Measurements from ENCODE around the gene MT1A.
A peak's percentile ranks its signal among the peaks of the same experiment; 100 is the strongest.

The MT1A gene

DNA sequence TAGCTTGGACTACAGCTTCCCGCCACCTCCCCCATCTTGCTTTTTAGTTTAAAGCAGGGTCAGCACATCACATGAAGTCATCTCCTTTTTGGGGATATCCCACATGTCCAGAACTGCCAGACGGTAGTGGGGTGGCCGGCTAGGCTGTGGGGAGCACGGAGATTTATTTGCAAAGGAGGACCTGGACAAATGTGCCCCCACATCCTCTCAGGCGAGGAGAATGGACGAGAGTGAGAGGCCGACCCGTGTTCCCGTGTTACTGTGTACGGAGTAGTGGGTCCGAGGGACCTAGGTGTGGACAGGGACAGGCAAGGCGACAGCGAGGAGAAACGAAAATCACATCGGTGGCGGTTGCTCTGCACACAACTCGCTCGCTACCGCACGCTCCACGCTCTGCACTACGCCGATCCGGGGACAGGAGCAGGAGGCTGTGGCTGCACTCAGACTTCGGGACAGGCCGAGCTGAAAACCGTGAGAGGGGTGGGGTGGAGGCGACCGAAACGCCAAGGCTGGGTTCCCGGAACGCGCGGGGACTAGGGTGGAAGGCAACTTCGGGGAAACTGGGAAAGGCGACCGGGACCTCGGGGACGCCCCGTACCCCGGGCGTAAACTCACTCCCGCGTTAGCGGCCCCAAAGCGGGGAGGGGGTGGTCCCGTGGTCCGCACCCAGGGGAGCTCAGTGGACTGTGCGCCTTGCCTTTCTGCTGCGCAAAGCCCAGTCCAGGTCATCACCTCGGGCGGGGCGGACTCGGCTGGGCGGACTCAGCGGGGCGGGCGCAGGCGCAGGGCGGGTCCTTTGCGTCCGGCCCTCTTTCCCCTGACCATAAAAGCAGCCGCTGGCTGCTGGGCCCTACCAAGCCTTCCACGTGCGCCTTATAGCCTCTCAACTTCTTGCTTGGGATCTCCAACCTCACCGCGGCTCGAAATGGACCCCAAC, at the start of gene MT1A:
MT1A (plus strand) TSS at position 853 of the 937 bp plus-strand sequence; CDS start at position 926, 73 bp downstream.
- peak; percentile 59 for DNase-seq

DNA sequence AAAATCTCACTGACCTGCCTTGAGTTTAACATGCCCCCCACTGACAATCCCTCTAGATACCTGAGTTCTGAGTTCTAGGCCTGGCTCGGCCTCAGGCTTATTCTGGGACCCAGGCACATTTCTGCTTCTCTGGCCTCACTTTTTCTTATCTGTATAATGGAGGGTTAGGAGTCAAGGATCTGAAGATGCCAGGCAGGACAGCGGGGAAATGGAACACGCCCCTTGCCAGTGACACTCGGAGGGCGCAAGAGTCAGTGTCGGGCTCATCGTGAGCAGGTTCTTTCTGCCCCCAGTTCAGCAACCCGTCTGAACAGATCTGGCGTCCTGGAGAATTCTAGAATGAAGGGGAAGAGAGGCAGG, 49.7 kb upstream of the MT1A start:
- DNase-seq, result no peak

DNA sequence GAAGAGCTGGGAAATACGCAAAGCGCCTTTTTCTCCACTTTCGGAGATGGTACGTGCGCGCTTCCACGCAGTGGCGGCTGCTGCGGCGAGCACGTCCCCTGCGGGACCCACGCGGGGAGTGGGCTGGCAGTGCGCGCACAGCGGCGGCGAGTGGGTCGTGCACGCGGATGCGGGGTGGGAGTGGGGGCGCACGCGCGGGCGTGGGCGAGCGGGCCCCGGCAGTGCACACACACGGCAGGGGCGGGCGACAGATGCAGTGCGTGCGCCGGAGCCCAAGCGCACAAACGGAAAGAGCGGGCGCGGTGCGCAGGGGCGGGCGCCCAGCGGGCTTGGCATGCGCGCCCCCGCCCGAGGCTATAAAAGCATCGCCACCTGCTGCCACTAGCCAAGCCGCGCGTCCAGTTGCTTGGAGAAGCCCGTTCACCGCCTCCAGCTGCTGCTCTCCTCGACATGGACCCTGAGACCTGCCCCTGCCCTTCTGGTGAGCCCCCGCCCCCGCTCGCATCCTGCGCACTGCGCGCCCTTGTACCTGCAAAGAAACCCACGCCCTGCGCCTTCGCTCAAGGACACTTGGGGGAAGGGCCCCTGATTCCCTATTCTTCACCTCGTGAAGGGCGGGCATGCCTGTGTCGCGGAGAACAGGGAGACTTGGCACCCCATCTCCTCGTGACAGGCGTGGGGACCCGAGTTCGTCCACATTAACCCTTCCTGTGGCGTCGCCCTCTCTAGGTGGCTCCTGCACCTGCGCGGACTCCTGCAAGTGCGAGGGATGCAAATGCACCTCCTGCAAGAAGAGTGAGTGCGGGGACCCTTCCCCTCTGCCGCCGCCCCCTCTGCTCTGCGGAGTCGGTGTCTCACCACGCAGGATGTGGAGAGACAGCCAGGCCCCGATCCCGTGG, 49.1 kb upstream of the MT1A start, which contains the start of gene MT3:
MT3 (plus strand) TSS at position 388 of the 899 bp plus-strand sequence; CDS start at position 451, 63 bp downstream.
- peak; percentile 37 for DNase-seq

DNA sequence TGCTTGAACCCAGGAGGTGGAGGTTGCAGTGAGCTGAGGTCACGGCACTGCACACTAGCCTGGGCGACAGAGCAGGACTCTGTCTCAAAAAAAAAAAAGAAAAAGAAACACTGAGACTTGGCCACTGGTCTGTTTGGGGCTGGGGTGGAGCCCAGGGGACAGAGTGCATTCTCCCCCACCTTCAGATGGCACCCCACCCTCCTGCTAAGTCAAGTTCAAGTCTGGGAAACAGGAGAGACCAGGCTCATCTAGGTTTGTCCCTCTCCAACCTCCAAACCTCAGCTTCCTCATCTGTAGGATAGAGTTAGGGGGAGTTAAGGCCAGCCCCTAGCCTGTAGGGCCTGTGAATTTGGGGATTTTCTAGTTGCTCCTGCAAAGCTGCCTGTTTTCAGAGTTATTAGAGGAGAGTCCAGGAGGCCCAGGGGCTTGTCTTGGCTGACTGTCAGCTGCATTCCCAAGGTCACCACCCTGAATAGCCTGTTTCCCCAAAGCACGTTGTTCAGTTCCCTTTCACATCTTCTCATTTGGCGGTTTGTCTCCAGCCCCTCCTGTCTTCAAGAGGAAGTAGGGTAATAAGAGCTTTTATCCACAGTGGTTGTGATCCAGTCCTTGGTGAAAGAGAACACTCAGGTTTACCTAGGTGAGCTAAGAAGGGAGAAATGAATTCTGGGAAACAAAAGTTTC, 46.9 kb upstream of the MT1A start:
- no peak for DNase-seq

DNA sequence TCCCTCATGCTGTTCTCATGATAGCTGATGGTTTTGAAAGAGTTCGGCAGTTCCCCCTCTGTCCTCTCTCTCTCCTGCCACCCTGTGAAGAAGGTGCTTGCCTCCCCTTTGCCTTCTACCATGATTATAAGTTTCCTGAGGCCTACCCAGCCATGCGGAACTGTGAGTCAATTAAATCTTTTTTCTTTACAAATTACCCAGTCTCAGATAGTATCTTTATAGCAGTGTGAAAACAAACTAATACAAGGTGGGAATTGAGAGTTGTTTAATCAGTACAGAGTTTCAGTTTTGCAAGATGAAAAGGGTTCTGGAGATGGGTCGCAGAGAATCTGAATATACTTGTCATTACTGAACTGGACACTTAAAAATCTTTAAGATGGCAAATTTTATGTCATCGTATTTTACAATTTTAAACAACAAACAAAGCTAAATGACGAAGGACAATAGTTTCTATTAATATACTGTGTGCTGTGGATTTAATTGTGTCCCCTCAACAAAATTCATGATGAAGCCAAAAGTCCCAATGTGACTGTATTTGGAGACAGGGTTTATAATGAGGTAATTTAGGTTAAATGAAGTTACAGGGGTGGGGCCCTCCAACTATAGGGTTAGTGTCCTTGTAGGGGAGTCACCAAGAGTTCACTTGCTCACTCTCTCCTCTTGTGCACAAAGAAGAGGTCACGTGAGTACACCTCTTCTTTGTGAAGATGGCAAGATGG, 44.7 kb upstream of the MT1A start:
- no peak for DNase-seq

DNA sequence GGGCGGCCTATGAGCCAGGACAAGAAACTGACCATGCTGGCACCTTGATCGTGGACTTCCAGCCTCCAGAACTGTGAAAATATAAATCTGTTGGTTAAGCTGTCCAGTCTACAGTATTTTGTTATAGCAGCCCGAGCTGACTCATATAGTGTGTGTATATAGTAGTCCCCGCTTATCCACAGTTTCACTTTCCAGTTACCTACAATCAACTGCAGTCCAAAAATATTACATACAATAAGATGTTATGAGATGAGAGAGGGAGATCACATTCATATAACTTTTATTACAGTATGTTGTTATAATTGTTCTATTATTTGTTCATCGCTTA, 44.2 kb upstream of the MT1A start:
- DNase-seq, result no peak

DNA sequence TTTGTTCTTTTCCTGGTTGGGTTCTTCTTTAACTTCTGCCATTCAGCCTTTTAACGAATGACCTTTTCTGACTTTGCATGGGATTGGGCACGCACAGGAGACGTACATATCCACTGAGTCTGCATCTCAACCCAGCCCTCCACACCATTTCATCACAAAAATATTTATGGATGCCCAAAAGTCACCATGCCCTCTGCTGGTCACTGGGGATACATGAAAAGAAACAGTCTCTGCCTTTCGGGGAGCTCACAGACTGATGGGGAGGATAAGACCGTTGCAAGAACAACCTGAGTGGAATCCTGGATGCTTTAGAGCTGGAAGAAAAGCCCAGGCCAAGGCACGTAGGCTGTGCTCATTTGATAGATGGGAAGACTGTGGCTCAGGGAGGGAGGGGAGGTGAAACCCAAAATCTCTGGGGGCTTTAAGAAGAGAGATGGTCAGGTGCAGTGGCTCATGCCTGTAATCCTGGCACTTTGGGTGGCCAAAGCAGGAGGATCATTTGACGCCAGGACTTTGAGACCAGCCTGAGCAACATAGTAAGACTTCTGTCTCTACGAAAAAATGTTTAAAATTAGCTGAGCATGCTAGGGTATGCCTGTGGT, 38.0 kb upstream of the MT1A start:
- peak; percentile 76 for DNase-seq

DNA sequence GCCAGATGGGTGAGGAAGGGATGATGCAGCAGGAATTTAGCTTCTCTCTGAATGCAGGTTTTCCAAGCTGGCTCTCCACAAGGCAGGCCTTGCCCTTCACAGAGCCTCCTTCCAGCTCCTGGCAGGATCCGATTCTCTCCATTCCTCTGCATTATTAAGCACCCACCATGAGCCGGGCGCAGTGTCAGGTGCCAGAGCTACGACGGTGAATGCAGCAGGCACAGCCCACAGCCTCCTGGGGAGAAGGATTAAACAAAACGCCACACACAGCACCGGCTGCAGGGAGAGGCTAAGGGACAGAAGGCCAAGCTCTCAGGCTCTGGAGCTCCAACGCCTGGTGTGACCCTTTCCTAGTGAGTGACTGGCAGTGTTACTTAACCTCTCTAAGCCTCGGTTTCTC, 37.1 kb upstream of the MT1A start:
- no peak for DNase-seq

DNA sequence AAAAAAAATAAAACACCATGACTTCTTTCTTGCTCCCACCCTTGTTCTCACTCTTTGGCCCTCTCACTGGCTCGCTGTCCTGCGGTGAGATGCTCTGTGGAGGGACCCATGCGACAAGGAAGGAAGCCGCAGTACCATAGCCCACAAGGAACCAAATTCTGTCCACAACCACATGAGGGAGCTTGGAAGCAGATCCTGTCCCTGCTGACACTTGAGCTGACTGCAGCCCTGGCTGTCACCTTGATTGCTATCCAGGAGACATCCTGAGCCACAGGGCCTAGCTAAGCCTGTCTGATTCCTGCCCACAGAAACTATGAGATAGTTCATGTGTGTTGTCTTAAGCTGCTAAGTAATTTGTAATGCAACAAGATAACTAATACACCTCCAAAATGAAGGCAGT, 34.9 kb upstream of the MT1A start:
- peak; percentile 42 for DNase-seq

DNA sequence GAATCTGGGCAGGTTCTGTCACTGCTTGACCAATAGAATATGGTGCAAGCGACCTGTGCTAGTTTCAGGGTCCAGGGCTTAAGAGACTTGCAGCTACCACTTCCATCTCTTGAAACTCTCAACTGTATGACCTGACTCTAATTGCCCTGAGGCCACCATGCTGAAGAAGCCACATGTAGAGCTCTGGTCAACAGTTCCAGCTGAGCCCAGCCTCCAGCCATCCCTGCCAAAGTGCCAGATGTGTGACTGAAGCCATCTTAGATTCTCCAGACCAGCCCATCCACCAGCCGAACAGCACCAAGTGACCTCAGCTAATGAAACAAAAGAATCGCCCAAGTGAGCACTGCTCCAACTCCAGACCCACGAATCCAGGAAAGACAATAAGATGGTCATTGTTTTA, 33.5 kb upstream of the MT1A start:
- peak; percentile 31 for DNase-seq

DNA sequence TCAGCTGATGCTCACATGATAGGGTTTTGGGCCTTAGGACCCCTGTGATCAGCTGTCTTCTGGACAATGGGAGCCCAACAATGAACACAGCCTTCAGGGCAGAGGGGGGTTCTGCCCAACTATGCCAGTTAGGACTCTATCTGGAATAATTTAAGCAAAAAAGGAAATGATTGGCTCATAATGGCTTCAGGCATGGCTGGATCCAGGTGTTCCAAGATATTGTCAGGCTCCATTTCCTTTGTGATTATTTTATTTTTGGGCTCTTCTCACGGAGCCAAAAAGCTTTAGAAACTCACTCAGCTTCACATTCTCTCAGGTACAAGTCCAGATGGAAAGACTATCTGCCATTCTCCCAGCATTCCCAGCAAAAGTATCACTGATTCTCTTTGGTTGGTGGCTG, 33.0 kb upstream of the MT1A start:
- DNase-seq, result no peak

DNA sequence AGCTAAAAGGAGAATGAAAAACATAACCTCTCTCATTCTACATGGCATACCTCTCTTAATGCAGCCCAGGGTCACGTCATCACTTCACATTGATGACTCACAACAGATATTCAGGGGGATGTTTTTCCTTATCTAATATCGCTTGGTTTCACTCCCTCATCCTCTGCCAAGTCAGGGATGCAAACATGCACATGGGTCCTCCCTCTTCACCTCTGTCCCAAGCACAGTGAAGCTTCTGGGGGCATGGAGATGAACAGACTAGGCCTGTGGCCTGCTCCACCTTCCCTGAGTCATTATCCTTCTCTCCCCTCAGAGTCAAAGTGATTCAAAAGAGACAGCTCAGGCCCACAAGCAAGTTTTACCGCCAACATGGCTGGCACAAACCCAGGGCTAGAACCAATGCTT, 32.4 kb upstream of the MT1A start:
- peak; percentile 80 for DNase-seq

DNA sequence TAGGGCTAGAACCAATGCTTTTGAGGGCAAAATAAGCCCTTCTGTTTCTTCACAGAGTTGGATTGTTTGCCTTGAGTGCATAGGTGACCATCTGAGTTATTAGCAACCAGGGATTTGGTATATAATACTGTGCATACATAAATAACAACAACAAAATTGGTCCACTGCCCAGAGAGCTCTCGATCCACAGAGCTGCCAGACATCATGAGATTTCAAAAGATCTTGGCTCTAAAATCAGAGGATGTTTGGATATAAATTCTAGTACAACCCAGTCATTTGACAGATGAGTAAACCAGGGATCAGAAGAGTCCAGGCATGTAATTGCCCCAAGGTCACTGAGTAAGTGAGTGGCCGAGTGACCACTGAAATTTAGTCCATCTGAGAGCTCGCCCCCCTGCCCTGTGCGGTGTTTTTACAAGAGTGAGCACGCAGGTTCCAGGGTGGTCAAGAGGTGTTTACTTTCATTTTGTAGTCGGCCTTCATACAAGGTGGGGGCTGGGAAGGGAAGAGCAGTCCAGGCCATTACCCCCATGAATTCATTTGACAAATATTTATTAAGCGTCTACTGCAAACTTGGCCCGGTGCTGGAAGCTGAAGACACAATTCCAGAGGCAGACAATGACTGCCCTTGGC, 31.9 kb upstream of the MT1A start:
- peak; percentile 87 for DNase-seq

DNA sequence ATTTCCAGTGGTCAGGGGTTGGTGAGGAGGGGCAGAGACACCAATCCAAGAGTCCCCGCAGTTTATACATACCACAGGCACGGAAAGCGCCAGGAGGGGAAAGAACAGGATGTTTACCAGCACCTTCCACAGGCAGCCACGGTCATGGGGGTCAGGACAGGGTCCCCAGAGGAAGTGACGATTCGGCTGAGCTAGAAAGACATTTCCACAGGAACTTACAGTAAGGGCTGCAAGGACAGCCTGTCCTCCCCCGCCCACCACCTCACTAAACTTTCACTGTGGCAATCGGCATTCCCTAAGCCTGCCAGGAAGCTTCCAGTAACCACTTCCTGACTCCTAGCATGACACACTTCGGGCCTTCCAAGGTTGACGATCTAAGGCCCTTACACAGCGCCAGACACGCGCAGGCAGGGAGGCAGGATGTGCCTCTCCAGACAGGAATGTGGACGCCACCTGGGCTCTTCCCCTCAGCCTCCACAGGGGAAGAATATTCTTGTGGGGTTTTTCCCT, 31.3 kb upstream of the MT1A start:
- DNase-seq, result peak; percentile 99

DNA sequence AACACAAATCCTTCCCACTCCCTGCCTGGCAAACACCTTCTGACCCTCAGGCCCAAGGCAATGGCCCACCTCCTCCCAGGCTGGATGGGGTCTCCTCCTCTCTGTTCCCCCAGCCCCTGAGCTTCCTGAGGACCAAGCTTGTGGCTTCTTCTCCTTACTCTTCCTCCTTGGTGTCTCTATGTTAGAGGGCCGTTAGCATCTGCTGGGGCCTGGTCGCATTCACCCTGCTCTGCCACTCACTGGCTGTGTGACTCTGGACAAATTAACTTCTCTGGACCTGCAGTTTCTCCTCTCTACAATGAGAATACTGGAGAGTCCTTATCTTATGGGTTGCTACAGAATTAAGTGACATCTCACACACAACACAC, 30.8 kb upstream of the MT1A start:
- DNase-seq, result no peak

DNA sequence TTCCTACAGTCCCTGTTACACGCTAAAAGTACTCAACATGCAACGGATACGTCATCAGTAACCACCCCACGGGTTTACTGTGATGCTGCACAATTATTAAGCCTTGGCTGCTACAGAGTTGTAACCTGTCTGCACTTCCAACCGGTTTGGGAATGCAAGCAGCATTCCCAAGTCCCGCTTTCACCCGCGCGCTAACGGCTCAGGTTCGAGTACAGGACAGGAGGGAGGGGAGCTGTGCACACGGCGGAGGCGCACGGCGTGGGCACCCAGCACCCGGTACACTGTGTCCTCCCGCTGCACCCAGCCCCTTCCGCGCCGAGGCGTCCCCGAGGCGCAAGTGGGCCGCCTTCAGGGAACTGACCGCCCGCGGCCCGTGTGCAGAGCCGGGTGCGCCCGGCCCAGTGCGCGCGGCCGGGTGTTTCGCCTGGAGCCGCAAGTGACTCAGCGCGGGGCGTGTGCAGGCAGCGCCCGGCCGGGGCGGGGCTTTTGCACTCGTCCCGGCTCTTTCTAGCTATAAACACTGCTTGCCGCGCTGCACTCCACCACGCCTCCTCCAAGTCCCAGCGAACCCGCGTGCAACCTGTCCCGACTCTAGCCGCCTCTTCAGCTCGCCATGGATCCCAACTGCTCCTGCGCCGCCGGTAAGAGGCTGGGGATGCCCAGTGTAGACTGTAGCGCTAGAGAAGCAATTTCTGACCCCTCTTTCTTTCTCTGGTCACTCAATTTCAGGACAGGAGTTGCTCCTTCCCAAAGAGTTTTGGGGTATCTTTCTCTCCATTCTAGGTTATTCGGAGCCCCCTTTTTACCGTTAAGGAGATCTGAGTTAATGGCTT, 30.2 kb upstream of the MT1A start, which contains the start of gene MT2A:
MT2A (plus strand) TSS at position 542 of the 833 bp plus-strand sequence; CDS start at position 614, 72 bp downstream.
- DNase-seq, result peak; percentile 98

DNA sequence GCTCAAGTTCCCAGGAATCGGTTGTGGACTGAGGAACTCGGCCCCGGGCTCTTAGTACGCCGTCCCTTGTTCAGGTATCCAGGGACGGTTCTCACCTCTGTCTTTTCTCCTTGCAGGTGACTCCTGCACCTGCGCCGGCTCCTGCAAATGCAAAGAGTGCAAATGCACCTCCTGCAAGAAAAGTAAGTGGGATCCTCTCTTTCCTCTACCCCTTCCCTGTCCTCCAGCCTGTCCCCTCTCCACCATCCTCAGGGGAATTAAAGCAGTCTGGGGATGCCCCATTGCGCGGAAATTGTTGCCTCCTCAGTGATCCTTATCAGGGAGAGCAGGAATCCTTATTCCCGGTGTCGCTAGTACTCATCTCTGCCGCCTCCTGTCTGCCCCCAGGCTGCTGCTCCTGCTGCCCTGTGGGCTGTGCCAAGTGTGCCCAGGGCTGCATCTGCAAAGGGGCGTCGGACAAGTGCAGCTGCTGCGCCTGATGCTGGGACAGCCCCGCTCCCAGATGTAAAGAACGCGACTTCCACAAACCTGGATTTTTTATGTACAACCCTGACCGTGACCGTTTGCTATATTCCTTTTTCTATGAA, 29.5 kb upstream of the MT1A start:
- DNase-seq, result peak; percentile 33

DNA sequence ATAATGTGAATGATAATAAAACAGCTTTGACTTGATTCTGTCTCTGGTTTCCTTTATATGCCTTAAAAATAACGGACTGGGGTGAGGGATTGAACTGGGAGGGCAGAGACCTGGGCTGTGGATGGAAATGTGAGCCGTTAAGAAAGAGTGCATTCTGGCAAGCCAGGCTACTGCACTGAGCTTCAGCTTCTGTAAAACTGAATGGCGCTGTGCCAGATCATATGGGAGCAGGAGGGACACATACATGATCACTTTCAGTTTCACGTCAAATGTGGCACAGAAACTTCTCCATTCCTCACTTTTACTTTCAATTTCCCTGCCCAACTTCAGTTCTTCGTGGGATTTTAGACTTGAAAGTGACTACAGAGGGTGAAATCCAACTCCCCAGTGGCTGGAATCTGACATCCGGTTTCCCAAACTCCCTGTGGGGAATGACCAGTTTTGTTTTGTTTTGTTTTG, 29.0 kb upstream of the MT1A start:
- DNase-seq, result peak; percentile 88

DNA sequence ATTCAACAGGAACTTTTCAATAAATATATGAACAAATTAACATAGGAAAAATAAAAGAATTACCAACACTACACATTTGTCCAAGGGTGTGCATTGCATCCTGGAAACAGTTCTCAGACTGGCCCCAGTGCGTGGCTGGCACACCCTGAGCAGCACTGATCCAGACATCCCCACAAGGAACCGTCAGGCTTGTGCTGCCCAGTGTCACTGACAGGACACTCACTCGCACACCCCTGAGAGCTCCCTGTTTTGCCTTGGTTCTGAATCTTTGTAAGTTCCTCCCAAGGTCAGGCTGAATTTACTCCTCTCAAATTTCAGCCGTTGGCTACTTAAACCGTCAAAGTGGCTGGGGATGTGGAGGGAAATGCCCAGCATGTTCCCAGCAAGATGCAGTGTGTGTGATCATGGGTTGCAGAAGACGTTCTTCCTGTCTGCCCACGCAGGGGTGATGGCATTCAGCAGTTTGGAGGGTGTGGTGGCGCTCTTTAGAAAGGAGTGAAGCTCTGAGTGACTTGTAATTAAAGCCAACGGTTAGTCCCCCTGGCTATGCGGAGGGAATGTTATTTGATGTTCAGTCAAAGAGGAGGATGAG, 28.4 kb upstream of the MT1A start:
- peak; percentile 91 for DNase-seq

Data from EL (cell line).